NCI-H1105 (cell line): ENCODE data around the gene LRP1B.

Source experiments
- DNase-seq: peaks from one replicate; lab custom pipeline; 2025; lab: John Stamatoyannopoulos, UW

Gene LRP1B

DNA sequence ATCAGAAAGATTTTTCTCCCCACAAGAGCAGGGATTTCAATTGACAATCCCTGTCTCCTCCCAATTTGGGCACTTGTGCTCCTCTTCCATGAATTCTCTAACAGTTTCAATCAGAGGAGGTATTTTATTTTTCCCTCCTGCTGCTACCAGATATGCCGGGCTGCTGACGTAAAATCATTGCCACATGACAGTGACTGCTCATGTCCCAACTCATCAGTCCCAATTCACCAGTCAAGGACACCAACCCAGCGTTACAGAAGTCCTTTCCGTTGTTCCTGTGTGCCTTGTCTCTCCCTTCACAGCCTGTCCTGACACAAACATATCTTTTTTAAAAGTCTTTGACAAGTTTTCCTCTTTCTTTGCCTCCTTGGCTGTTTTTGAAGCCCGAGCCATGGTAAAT lies 540.2 kb downstream of the LRP1B start:
- no peak for DNase-seq

DNA sequence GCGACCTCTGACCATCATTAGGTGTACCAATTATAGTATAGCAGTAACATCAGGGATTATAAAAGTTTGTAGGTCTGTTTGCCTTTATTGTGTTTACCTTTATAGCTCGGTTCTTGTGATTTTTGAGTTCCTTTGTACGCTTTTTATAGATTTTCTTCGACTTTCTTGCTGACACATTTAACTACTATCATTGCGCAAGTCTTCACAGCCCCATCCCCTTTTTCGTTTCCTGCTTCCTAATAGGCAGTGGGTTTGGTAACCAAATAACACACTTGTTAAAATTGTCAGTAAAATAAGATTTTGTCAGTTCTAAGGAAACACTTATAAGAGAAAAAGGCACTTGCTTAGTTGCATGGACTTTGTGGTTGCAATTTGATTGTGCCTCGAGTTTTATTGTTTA lies 541.5 kb downstream of the LRP1B start:
- no peak for DNase-seq

DNA sequence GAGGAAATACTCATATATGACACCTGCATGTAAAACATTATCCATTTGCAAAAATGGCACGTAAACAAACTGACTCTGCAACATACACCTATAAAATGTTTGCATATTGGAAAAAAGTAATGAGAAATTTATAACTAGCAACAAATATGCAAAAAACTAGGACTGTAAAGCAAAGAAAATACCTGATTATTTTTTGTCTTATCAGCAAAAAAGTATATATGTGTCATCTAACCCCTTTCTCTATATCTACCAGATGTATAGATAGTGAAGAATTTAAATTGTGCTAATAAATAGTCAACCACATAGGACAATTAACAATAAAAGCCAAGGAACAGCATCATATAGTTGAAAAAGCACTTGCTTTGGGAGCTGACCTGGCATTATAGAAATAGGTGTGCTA lies 543.8 kb downstream of the LRP1B start:
- no peak for DNase-seq

DNA sequence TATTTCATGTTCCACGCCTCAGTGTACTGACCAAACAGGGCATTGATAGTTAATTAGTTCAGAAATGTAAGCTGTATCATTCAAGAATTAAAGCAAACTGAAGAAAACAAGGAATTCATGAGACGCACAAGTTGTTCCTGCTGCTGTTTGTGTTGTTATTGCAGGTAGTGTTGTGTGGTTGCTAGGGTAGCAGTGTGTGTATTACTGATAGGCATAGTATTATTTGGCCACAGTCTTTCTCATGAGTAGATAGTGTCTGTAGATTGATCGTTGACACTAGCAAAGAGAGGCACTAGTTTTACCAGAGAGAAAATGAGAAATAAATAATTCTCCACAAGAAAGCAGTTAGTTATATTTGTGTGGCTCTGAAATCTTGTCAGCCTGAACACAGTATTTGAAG lies 548.6 kb downstream of the LRP1B start:
- DNase-seq: no peak

DNA sequence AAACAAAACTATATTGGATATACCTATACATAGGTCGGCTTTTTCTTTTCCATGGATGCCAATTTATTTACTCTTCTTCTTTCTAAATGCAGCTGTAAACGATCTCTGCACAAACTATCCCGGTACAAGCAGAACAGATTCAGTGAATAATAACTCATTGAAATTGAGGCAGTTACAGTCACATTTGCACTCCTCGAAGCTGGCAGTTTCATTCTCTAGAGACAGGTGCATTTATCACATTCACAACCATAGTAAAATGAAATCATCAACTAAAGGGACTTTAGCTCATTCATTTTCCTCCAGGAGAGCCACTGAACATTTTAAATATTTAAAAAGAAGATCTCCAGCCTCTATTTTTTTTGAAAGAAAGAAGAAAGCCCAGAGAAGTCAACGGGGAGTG lies 551.7 kb downstream of the LRP1B start:
- DNase-seq: no peak

DNA sequence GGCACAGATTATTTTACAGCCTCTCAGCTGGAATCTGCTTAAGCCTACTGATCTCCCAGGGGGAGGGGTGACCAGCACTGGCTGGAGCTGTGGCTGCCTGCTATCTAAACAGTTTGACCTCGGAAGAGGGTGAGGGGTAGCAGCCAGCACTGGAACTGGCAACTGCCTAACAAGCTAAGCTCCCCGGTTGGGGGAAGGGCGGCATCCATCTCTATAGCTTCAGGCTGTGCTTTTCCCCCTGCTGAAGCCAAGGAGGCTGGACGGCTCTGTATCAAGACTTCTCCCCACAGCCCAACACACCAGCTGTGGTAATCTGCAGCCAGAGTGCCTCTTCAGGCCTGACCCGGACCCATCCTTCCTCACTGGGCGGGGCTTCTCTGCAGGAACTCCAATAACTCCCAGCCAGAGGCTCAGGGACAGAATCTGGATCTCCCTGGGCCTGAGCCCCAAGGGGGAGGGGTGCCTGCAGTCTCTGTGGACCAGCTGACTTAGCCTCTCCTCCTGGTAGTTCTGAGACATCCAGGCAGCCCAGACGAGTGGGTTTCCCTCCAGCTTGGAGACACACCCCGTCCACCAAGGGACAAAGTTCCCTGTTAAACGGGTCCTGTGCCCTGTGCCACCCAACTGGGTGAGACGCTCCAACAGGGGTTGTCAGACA lies 560.2 kb downstream of the LRP1B start:
- no peak for DNase-seq

DNA sequence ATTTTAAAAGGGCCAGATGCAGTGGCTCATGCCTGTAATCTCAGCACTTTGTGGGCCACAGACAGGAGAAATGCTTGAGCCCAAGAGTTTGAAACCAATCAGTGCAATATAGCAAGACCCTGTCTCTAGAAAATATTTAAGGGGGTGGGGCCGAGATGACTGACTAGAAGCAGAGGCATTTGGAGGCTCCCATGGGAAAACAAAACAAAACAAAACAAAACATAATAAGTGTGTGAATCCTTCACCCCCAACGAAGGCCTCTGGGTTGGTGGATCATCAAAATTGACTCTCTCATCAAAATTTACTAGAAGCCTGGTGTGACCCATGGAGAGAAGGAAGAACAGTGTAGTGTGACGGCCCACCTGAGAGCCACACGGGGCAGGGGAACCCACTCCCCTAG lies 560.9 kb downstream of the LRP1B start:
- DNase-seq: no peak

DNA sequence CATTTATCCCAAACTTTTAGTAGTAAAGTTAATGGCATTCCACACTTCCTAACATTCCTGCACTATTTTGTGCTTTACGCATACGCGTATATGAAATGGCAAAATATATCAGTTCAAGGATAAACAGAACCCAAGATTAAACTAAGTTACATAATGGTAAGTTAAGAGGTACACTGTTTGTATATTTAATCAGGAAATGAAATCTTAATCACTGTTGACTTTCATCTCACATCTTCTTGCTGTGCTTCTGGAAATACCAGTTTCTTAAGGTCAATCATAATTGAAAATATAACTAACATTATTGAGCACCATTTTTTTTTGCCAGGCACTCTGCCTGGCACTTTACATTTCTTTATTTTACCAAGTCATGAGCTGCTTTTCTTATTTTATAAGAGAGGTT lies 565.2 kb downstream of the LRP1B start:
- no peak for DNase-seq

DNA sequence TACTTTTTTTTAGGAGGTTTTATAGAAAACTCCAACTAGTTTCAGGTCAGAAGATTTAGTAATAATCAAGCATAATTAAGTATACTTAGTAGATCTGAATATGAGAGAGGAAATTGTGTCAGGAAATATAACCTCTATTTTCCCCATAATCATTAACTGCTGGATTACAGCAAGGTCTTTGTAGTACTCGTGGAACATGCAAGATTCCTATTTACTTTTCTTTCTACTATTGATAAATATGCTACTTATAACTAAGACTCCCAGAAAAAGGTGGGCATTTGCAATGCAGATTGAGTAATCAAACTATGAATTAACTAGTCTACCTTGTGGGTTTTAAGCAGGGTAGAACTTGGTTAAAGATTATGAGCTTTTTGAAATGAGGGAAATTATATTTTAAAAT lies 570.1 kb downstream of the LRP1B start:
- no peak for DNase-seq

DNA sequence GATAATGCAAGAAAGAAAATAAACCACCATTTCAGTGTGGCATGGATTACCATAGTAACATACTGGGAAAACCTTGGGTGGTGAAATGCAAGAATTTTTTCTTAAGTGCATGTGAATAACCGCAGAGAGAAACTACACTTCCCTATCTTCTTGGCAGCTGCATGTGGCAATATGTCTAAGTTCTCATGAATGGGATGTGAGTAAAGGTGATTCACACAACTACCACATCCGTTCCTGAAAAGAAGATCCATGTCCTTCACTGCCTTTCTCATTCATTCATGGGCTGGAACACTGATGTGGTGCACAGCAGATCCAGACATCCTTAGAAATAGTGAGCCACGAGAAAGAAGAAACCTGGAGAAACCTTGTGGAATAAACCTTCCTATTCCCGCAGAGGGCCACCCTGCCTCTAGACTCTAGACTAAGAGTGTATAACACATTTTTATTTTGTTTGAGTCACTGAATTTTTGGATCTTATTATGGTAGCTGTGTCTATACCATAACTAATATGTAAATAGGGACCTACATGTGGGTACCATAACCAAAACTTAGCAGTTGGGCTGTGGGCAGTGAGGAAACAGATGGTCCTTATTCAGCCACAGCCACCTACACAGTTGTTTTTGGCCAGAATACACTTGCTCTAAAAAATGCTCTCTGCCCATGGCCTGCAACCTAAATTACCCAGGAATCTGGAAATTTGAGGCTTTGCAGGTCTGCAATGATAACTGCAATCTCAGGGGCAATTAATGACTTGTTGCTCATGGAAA lies 573.3 kb downstream of the LRP1B start:
- DNase-seq: no peak

DNA sequence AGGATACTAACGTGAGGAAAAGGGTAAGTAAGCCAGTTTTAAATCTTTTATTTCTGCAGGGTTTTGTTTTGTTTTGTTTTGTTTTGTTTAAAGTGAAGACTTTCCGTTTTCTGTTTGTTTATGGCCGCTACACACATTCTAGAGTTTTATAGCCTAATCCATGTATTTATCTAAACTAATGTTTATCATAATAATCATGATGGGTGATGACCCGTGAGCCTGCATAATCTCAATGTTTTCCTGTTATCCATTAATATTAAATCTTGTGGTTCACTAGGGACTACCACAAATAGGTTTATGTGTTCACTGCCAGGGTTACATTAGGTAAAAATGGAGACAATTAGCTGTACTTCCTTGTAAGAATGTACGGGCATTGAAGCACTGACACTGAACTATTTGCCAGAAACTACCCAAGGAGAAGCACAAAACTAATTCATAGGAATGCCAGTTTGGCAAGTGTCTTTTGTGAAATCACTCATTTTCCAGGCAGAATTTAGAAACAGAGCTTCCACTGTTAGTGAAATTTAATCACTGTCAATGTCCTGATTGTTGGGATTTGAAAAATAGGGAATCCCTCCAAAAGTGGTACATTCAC lies 574.8 kb downstream of the LRP1B start:
- DNase-seq: no peak

DNA sequence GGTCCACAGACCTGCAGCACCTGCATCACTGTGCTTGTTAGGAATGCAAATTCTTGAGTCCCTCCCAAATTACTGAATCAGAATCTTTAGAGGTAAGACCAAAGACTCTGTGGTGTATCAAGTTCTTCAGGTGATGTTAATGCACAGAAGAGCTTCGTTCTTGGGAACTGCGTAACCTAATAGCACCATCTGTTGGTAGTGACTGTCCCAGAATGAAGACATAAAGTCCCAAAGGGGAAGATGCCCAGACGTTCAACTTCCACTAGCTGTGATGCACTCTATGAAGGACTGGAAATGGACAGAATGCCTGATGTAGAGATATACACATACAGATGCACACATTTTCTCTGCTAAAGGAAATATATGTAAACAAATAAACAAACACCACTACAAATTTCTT lies 576.0 kb downstream of the LRP1B start:
- DNase-seq: no peak

DNA sequence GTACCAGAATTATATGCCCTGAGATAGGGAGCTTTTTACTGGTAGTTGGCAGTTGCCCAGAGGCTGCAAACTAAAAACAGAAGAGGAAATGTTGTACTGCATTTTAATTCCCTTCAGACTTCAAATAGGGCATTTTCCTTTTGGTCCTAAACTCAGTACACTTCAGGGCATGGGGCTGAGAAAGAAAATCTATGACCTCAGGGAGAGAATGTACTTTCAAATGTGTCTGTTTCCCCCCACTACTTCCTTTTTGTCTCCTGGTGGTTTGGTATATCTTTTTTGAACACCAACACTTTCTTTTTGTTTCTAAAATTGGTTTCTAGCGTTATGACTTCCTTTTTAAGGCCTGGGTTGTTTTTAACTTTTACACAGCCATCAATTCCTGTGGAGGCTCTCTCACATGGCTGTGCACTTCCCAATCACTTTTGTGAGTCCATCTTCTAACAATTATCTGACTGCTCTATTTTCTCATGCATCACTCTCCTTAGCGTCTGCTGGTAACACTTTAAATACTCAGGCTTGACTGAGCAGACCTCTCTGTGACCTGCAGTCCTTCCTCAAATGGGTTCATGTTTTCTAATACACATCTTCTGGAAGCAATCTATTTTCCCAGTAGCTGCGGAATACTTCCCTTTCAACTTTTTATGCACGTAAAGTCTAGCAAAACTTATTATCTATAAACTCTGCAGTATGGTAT lies 596.0 kb downstream of the LRP1B start:
- no peak for DNase-seq

DNA sequence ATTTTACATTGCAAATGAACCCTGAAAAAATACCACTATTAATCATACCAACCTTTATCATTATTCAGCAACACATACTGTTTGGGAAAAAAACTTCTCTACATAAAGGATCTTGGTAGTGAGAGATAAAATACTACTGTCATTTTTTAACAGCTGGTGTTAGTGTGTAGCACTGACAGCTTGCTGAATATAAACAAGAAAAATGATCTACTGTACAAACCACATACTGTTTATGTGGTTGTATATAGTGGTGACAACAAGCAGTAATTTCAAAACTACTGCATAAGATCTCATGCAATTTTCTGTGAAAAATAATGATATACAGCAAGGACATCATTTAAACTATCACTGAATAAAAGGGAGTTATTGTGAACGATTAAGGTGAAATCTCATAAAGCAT lies 601.2 kb downstream of the LRP1B start:
- no peak for DNase-seq

DNA sequence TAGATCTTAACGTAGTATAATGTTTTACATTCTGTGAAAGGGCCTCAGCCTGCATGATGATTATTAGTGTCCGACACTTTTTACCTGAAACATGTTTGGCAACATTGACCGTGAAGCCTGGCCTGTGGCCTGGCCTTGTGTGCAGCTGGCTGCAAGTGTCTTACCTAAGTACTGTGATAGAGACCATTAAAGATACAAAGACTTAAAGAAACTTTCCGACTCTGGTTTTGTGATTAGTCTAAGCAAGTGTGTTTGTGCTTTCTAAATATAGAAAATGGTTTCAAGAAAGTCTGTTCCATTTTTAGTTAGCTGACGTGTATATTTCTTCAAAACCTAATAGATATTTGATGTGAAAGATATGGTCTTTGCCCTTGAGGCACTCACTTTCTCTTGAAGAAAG lies 601.8 kb downstream of the LRP1B start:
- no peak for DNase-seq

DNA sequence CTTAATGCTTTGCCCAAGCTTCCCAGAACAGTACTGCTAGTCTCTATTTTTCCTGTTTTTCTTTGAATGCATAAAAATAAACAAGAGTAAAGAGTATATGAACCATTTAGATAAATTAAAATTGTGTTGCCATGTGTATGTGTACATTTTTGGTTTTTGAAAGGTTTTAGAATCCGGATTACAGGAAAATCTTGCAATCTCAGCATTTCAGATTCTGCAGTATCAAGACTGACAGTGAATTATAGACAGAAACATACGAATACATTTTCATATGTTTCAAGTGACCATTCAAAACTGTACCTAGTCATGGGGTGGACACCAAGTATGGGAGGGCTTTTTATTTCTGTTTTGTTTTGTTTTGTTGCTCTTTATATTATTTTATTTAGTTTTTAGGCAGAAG lies 604.1 kb downstream of the LRP1B start:
- DNase-seq: no peak

DNA sequence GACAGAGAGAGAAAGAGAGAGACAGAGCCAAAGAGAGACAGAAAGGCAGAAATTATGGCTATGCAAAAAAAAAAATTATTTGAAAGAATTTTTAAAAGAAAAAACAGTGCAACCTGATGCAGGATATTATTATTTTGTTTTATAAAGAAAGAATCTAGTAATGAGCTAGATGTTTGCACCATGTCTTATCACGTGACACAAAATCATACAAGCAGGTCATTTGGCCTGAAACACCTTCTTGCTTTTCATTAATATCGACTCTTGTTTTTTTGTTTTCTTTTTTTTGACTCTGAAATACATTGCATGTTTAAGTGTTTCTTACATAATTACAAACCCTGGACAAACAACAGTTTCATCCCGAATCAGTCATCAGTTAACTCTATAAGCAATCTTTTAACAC lies 606.0 kb downstream of the LRP1B start:
- no peak for DNase-seq

DNA sequence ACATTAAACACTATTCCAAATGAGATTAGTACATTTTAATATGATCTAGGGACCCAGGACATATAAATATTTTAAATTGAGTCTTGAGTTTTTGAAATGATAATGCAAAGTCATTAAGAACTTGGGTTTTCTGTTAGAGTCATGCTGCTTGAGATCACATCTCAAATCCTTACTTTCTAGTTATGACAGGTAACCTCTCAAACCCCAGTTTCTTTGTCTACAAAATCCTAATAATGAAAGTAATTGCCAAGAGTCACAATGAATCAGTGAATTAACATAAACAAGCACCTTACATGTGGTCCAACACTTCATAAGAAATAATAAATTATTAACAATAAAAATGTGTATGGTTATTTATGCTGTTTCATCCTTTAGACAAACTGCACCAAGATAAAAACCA lies 607.6 kb downstream of the LRP1B start:
- no peak for DNase-seq

DNA sequence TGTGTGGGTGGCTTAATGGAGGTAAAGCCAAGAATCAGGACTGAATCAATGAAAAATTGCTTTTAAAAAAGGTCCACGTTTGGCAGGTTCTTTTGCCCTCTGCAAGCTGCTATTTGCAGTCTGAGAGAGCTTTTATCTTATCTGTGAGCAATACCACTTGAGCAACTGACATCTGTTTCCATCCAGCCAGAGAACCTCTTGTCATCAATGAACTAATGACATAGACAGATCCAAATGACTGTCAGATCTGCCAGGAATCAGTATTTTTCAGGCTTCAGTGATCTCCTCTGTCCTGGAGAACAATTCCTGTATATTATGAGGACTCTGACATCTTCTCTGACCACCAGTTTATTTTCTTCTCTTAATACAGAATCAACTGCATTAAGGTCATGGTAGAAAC lies 608.1 kb downstream of the LRP1B start:
- DNase-seq: no peak

DNA sequence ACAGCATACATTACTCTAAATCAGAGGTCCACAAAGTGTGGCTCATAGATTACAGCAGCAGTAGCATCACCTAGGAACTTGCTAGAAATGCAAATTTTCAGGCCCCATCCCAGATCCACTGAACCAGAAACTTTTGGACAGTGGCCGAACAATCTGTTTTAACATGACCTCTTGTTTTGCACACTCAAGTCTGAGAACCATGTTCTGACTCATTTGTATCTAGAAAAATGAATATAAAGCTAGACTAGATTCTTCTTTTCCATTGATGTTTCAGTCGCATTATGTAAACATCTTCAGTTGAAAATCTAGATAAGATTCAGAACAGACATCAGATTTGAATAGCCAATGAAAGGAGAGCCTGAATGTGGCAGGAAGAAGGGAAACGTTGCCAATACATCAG lies 608.8 kb downstream of the LRP1B start:
- no peak for DNase-seq

DNA sequence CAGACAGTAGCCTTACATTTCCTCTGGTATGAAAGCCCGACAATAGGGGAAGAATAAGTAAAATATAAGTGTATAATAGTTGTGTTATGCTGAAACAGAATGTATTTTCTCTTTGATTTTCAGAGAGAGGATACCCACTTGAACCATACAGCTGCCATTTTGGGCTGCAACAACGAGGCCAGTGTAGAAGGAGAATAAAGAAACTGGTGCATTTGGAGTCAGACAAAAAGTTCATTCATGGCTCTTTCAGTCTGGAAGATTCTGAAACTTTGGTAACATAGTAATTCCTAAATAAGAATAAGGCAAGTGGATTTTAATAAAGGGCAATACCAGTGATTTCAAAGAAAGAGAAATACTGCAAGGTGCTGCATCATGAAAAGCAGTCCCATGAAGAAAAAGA lies 610.9 kb downstream of the LRP1B start:
- DNase-seq: no peak

DNA sequence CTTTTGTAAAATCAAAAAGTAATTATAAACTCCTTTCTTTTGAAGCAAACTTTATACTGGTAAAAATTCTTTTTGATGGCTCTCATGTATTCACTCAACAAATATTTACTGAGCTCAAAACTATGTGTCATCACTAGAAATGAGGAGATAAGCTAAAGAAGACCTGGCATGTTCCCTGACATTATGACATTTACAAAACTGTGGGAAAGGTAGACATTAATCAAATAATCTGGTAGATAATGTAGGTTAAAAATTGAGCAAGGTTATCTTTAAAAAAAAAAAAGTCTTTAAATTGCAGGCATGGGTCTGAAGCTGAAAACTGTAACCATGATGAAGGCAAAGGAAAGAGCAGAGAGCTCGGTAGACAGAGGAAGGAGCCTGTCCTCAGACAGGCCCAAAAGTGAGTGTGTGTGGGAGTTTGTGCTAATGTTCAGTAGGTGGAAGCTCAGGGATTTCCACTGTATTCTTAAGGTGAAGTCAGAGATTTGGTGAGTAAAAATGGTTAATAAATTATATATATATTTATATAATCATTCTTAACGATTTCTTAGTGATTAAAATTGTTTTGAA lies 612.9 kb downstream of the LRP1B start:
- no peak for DNase-seq
